ENCODE measurements around the gene MCM3.

MCM3 gene

GRCh38 chr6:52304983-52305390 is 20.4 kb upstream of the MCM3 start:
- DNase-seq (ENCODE audit: insufficient read length, low spot score) (no peak), FAIRE-seq (peak; percentile 74)
- TF ChIP-seq SPI1 (IDR thresholded peaks at IDR 0.05; ENCODE audit: low read depth, low read length) (peak; percentile 93), POU2F2 (IDR thresholded peaks at IDR 0.05; ENCODE audit: low read depth, low read length) (no peak)

- peak; percentile 57 for FAIRE-seq
- DNase-seq (ENCODE audit: insufficient read length, low spot score): no peak
- TF ChIP-seq POU2F2 (IDR thresholded peaks at IDR 0.05; ENCODE audit: low read depth, low read length): no peak
- TF ChIP-seq POLR2AphosphoS5 (IDR thresholded peaks at IDR 0.05; ENCODE audit: low read depth, low read length): no peak
- no peak for TF ChIP-seq TAF1 (IDR thresholded peaks at IDR 0.05; ENCODE audit: low read depth, low read length)
- no peak for TF ChIP-seq PAX5 (IDR thresholded peaks at IDR 0.05; ENCODE audit: insufficient read depth, low read length, severe bottlenecking)
- no peak for TF ChIP-seq POLR2A (IDR thresholded peaks at IDR 0.05; ENCODE audit: low read depth, low read length)
- no peak for TF ChIP-seq SPI1 (IDR thresholded peaks at IDR 0.05; ENCODE audit: low read depth, low read length)
Measured at GRCh38 chr6:52303178-52303577, 18.6 kb upstream of the MCM3 start.

- TF ChIP-seq PAX5 (IDR thresholded peaks at IDR 0.05; ENCODE audit: insufficient read depth, low read length, severe bottlenecking): no peak
- TF ChIP-seq POLR2AphosphoS5 (IDR thresholded peaks at IDR 0.05; ENCODE audit: low read depth, low read length): no peak
- TF ChIP-seq POU2F2 (IDR thresholded peaks at IDR 0.05; ENCODE audit: low read depth, low read length): no peak
- TF ChIP-seq TAF1 (IDR thresholded peaks at IDR 0.05; ENCODE audit: low read depth, low read length): no peak
- DNase-seq (ENCODE audit: insufficient read length, low spot score) (no peak), FAIRE-seq (no peak)
Measured at GRCh38 chr6:52301326-52301725, 16.8 kb upstream of the MCM3 start.

- TF ChIP-seq SPI1 (IDR thresholded peaks at IDR 0.05; ENCODE audit: low read depth, low read length): no peak
- TF ChIP-seq POLR2AphosphoS5 (IDR thresholded peaks at IDR 0.05; ENCODE audit: low read depth, low read length): no peak
- TF ChIP-seq POLR2A (IDR thresholded peaks at IDR 0.05; ENCODE audit: low read depth, low read length): no peak
- no peak for TF ChIP-seq POU2F2 (IDR thresholded peaks at IDR 0.05; ENCODE audit: low read depth, low read length)
- TF ChIP-seq TAF1 (IDR thresholded peaks at IDR 0.05; ENCODE audit: low read depth, low read length): no peak
- no peak for TF ChIP-seq PAX5 (IDR thresholded peaks at IDR 0.05; ENCODE audit: insufficient read depth, low read length, severe bottlenecking)
- no peak for DNase-seq (ENCODE audit: insufficient read length, low spot score)
- FAIRE-seq: no peak
Measured at GRCh38 chr6:52300489-52300931, 16.0 kb upstream of the MCM3 start.

DNA sequence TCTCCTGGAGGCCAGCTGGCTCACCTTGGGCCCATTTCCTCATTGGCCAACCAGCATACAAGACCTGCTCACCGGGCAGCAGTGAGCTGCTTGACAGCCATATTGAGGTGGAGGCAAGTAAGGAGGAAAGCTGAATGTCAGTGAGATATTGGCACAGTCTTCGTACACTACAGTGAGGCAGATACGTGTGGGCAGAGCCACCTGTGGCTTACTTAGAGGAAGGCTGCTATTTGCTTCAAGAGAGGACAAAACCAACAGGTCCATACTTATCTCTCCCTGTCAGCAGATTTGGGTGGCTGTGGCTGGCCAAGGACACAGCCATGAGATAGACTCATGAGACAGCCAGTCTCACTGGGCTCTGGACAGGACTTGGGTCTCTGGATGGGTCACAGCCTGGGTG is 15.1 kb upstream of the MCM3 start:
- DNase-seq (ENCODE audit: insufficient read length, low spot score) (no peak), FAIRE-seq (peak; percentile 40)
- TF ChIP-seq PAX5 (IDR thresholded peaks at IDR 0.05; ENCODE audit: insufficient read depth, low read length, severe bottlenecking) (no peak), SPI1 (IDR thresholded peaks at IDR 0.05; ENCODE audit: low read depth, low read length) (peak; percentile 26; the same call in 1 of the 2 replicates)

DNA sequence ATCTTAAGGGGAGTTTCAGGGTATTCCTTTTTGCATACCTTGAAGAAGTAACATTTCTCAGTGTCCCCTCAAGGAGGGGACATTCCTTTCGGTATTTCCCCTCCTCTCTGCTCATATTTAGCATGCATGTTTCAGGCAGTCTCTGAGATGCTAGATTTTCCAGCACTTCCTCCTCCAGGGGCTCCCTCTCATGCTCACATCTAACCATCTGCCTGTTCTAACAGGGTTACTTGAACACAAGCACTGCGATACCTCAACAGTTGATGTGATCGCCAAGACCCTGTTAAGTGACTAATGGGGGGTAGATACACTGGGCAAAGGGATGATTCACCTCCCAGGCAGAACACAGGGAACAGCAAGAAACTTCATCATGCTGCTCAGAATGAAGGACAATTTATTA is 12.9 kb upstream of the MCM3 start:
- no peak for DNase-seq (ENCODE audit: insufficient read length, low spot score)
- FAIRE-seq: peak; percentile 86
- TF ChIP-seq POLR2AphosphoS5 (IDR thresholded peaks at IDR 0.05; ENCODE audit: low read depth, low read length): no peak; the same call in 1 of the 2 replicates
- no peak for TF ChIP-seq TAF1 (IDR thresholded peaks at IDR 0.05; ENCODE audit: low read depth, low read length)
- TF ChIP-seq POU2F2 (IDR thresholded peaks at IDR 0.05; ENCODE audit: low read depth, low read length): 0 out of 2 replicates have a peak, but pooled peaks have one; percentile 56
- no peak for TF ChIP-seq PAX5 (IDR thresholded peaks at IDR 0.05; ENCODE audit: insufficient read depth, low read length, severe bottlenecking)
- no peak for TF ChIP-seq POLR2A (IDR thresholded peaks at IDR 0.05; ENCODE audit: low read depth, low read length)
- TF ChIP-seq SPI1 (IDR thresholded peaks at IDR 0.05; ENCODE audit: low read depth, low read length): peak; percentile 84

GRCh38 chr6:52293067-52293466 is 8.5 kb upstream of the MCM3 start:
- peak; percentile 9 for FAIRE-seq
- no peak for DNase-seq (ENCODE audit: insufficient read length, low spot score)
- TF ChIP-seq SPI1 (IDR thresholded peaks at IDR 0.05; ENCODE audit: low read depth, low read length): peak; percentile 46; the same call in 1 of the 2 replicates
- TF ChIP-seq POLR2A (IDR thresholded peaks at IDR 0.05; ENCODE audit: low read depth, low read length): no peak
- no peak for TF ChIP-seq PAX5 (IDR thresholded peaks at IDR 0.05; ENCODE audit: insufficient read depth, low read length, severe bottlenecking)

DNA sequence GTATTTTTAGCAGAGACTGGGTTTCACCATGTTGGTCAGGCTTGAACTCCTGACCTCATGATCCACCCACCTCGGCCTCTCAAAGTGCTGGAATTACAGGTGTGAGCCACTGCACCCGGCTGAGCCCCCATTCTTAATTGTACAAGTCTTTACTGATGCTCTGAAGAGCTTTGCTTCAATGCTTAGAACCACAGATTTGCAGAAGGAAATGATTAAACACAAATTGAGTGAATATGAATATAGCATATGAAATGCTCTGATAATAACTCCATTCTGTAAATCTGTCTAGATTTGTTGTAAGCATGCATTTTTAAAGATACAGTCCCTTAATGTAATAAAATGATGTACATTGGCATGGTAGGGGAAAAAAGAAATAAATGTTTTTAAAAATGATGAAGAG is 4.3 kb upstream of the MCM3 start:
- TF ChIP-seq POU2F2 (IDR thresholded peaks at IDR 0.05; ENCODE audit: low read depth, low read length) (no peak), PAX5 (IDR thresholded peaks at IDR 0.05; ENCODE audit: insufficient read depth, low read length, severe bottlenecking) (no peak), TAF1 (IDR thresholded peaks at IDR 0.05; ENCODE audit: low read depth, low read length) (no peak), POLR2AphosphoS5 (IDR thresholded peaks at IDR 0.05; ENCODE audit: low read depth, low read length) (no peak), SPI1 (IDR thresholded peaks at IDR 0.05; ENCODE audit: low read depth, low read length) (no peak), POLR2A (IDR thresholded peaks at IDR 0.05; ENCODE audit: low read depth, low read length) (no peak)
- FAIRE-seq (no peak), DNase-seq (ENCODE audit: insufficient read length, low spot score) (no peak)

DNA sequence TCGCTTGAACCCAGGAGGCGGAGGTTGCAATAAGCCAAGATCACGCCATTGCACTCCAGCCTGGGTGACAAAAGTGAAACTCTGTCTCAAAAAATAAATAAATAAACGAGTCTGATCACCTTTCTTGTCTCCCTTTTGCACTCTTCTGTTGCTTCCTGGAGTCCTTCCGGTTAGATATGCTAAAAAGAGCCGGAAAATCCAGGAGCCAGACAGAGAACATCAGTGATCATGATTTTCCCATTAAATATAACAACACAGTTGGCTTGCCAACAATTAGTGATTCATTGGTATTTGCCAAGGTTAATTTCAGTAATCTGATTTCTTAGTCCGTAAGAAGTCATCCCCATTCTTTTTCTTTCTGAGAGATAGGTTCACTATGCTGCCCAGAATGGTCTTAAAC is 3.7 kb upstream of the MCM3 start:
- DNase-seq (ENCODE audit: insufficient read length, low spot score) (no peak), FAIRE-seq (no peak)
- TF ChIP-seq TAF1 (IDR thresholded peaks at IDR 0.05; ENCODE audit: low read depth, low read length) (no peak), POLR2A (IDR thresholded peaks at IDR 0.05; ENCODE audit: low read depth, low read length) (no peak), PAX5 (IDR thresholded peaks at IDR 0.05; ENCODE audit: insufficient read depth, low read length, severe bottlenecking) (no peak), POLR2AphosphoS5 (IDR thresholded peaks at IDR 0.05; ENCODE audit: low read depth, low read length) (no peak), SPI1 (IDR thresholded peaks at IDR 0.05; ENCODE audit: low read depth, low read length) (no peak), POU2F2 (IDR thresholded peaks at IDR 0.05; ENCODE audit: low read depth, low read length) (no peak)

DNA sequence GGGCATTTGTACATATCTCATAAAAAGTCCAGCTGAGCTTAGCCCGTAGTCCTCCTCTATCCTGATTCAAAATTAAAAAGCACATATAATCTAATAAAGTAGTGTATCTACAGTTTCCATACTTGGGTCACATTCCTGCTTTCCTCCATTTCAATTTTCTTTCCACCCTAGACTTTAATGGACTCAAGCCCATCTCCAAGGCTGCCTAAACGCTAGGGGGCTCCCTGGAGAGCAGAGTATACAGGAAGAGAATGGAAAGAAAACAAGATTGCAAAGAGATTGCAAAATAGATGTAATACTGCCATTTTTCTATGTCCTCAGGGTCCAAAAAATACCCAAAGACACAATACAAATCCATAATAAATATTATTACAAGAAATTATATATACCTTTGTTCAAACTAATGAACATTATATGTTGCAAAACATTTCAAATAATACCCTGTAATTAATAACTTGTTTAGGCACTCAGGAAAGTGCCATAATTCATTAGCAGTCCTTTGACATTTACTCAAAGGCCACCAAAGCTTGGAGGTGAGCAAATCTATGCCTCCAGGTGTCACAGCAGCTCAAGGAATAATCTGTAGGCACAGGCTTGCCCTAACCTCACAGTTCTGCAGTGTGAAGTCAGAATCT is 2.4 kb upstream of the MCM3 start:
- FAIRE-seq: peak; percentile 48
- no peak for DNase-seq (ENCODE audit: insufficient read length, low spot score)
- no peak for TF ChIP-seq SPI1 (IDR thresholded peaks at IDR 0.05; ENCODE audit: low read depth, low read length)
